ENCODE measurements around the gene COMTD1. TPM values are rescaled to one million over a fixed set of nuclear protein-coding genes. Genes with fewer than 3 reads are reported as not detected.

The COMTD1 gene
- total RNA-seq, 2 experiments from 2014 or later, result 37.7 to 47.2 TPM

- Histone ChIP-seq H3K9me3 (ENCODE audit: low read length) (no peaks in the 10 kb centered on the region), H3K9me2 (ENCODE audit: insufficient read depth, low read length) (no peaks in the 10 kb centered on the region), H4K20me1 (ENCODE audit: insufficient read depth, low read length) (no peaks in the 10 kb centered on the region), H3K79me2 (ENCODE audit: insufficient read depth, low read depth, low read length) (no peaks in the 10 kb centered on the region), H3K27ac (ENCODE audit: low read depth, low read length, poor library complexity, severe bottlenecking) (no peak overlapping the region), H3K4me3 (ENCODE audit: low read depth, low read length, poor library complexity, severe bottlenecking) (no peak overlapping the region), H2AFZ (ENCODE audit: low read length) (no peak overlapping the region), H3K4me1 (ENCODE audit: insufficient read depth, low read length, poor library complexity, severe bottlenecking) (peaks cover 4% of the 10 kb centered on the region), H3K4me2 (ENCODE audit: low read length) (no peak overlapping the region), H3K36me3 (ENCODE audit: insufficient read depth, low read length) (0 out of 2 replicates have a peak, but pooled peaks cover under 1% of the 10 kb centered on the region)
- ChIA-PET POLR2A (interaction anchor here (0.9 to 1.0 kb wide), 3 partner anchors 9 to 48 kb away, joined by 3 read pairs; partner anchors contain the start of gene COMTD1), CTCF (ENCODE audit: unreplicated experiment) (interaction anchor here (0.7 to 1.2 kb wide), 3 partner anchors 16 to 48 kb away, joined by 3 to 8 read pairs (median 3); partner anchors contain the start of gene COMTD1)
- peak; percentile 77 for DNase-seq (ENCODE audit: low spot score)
- BruUV-seq (replicated peaks), result no TSS peak
- intact Hi-C loops (cut with micrococcal nuclease; ENCODE audit: unreplicated experiment), result loop anchor here (1.0 kb wide), 3 partner anchors 22 to 48 kb away; partner anchors contain the start of gene VDAC2
- TF ChIP-seq EZH2phosphoT487 (IDR thresholded peaks at IDR 0.05; ENCODE audit: borderline replicate concordance, low read depth, low read length) (no peak), CTCF (conservative IDR thresholded peaks at IDR 0.05; ENCODE audit: low read length) (peak; percentile 85)
Measured at GRCh38 chr10:75187961-75188426, 47.8 kb downstream of the COMTD1 start.

- no peak overlapping the region for H3K4me2 ChIP-seq (ENCODE audit: low read length)
- no peaks in the 10 kb centered on the region for H3K9me3 ChIP-seq (ENCODE audit: low read length)
- intact Hi-C loops (cut with micrococcal nuclease; ENCODE audit: unreplicated experiment), result no loop called here
- no peaks in the 10 kb centered on the region for H4K20me1 ChIP-seq (ENCODE audit: insufficient read depth, low read length)
- no peaks in the 10 kb centered on the region for H3K9me2 ChIP-seq (ENCODE audit: insufficient read depth, low read length)
- peaks cover 4% of the 10 kb centered on the region for H3K4me1 ChIP-seq (ENCODE audit: insufficient read depth, low read length, poor library complexity, severe bottlenecking)
- H3K27ac ChIP-seq (ENCODE audit: low read depth, low read length, poor library complexity, severe bottlenecking), result no peak overlapping the region
- 0 out of 2 replicates have a peak, but pooled peaks cover 3% of the 10 kb centered on the region for H3K36me3 ChIP-seq (ENCODE audit: insufficient read depth, low read length)
- ChIA-PET POLR2A (interaction anchor here (0.6 to 0.7 kb wide), 3 partner anchors 33 to 187 kb away, joined by 3 to 5 read pairs (median 4); no protein-coding TSS in a partner anchor), CTCF (ENCODE audit: unreplicated experiment) (no interaction called here)
- H3K79me2 ChIP-seq (ENCODE audit: insufficient read depth, low read depth, low read length), result no peaks in the 10 kb centered on the region
- no peak overlapping the region for H2AFZ ChIP-seq (ENCODE audit: low read length)
- TF ChIP-seq EZH2phosphoT487 (IDR thresholded peaks at IDR 0.05; ENCODE audit: borderline replicate concordance, low read depth, low read length) (no peak), CTCF (conservative IDR thresholded peaks at IDR 0.05; ENCODE audit: low read length) (no peak)
- no TSS peak for BruUV-seq (replicated peaks)
- H3K4me3 ChIP-seq (ENCODE audit: low read depth, low read length, poor library complexity, severe bottlenecking), result no peak overlapping the region
- no peak for DNase-seq (ENCODE audit: low spot score)
Measured at GRCh38 chr10:75186310-75186709, 49.4 kb downstream of the COMTD1 start.

Small RNA genes within 50 kb of the gene (small RNA-seq; reads per million reads assigned to genes)
- gene HMGA1P5 (not detected), gene RPL39P25 (not detected)

Other genes with a start within 250 kb of the COMTD1 start
- gene SAMD8, start 124.3 kb downstream of the COMTD1 start, total RNA-seq (2014; rRNA removed; shearing (Covaris generic)), result 8.3 and 8.8 TPM in 2 replicates
- gene SAMD8, start 124.3 kb downstream of the COMTD1 start, total RNA-seq (2022), result 16.7 and 18.9 TPM in 2 replicates
- gene VDAC2, start 25.2 kb downstream of the COMTD1 start, total RNA-seq (2014; rRNA removed; shearing (Covaris generic)), result 77.8 and 81.4 TPM in 2 replicates
- 148 and 182 TPM in 2 replicates for gene VDAC2, start 25.2 kb downstream of the COMTD1 start, total RNA-seq (2022)
- gene ZNF503, start 165.8 kb upstream of the COMTD1 start, total RNA-seq (2014; rRNA removed; shearing (Covaris generic)), result not detected in 2 replicates
- not detected in 2 replicates for gene ZNF503, start 165.8 kb upstream of the COMTD1 start, total RNA-seq (2022)
- gene LRMDA, start 195.7 kb upstream of the COMTD1 start, total RNA-seq (2014; rRNA removed; shearing (Covaris generic)), result not detected in 2 replicates
- not detected in 2 replicates for gene LRMDA, start 195.7 kb upstream of the COMTD1 start, total RNA-seq (2022)